CD14-positive monocyte (primary cell): ENCODE data around the gene OPTC. TPM values are rescaled to one million over a fixed set of nuclear protein-coding genes. Genes with fewer than 3 reads are reported as not detected.

Experiments
- DNase-seq, 3 donors: peaks; one replicate each; pipeline ENCODE4 v3.0.0-alpha.2; 2011 to 2022
- H2AFZ ChIP-seq: 2 replicates; pipeline ENCODE4 v1.6.0; 2012; ENCODE audit warnings: mild to moderate bottlenecking, low read depth, low read length, inconsistent platforms; ENCODE audit not compliant: insufficient read depth, poor library complexity, severe bottlenecking
- H3K27ac ChIP-seq, 2 donors: 1 replicate in 1 of 2; 2 replicates in 1 of 2; pipeline ENCODE4 v1.5.1; 2012 to 2013; ENCODE audit warnings: low read length in 2 of 2, control low read depth in 1 of 2, inconsistent platforms in 1 of 2, low read depth in 1 of 2, mild to moderate bottlenecking in 1 of 2
- H3K27me3 ChIP-seq, 2 donors: one replicate each; pipeline versions ENCODE4 v1.6.0 to v1.6.1; 2011 to 2013; ENCODE audit warnings: low read length in 2 of 2; ENCODE audit not compliant: control insufficient read depth in 2 of 2, insufficient read depth in 2 of 2
- H3K36me3 ChIP-seq, 2 donors: replicated peaks in 1 of 2; 1 replicate in 1 of 2; 2 replicates in 1 of 2; pipeline versions ENCODE4 v1.5.1 to v1.6.1; 2012 to 2013; ENCODE audit warnings: low read length in 2 of 2, control low read depth in 1 of 2, inconsistent platforms in 1 of 2, mild to moderate bottlenecking in 1 of 2; ENCODE audit not compliant: insufficient read depth in 2 of 2, control insufficient read depth in 1 of 2
- H3K4me1 ChIP-seq, 2 donors: 1 replicate in 1 of 2; 2 replicates in 1 of 2; pipeline versions ENCODE4 v1.5.1 to v1.6.1; 2012 to 2013; ENCODE audit warnings: low read length in 2 of 2, control low read depth in 1 of 2, inconsistent platforms in 1 of 2, mild to moderate bottlenecking in 1 of 2, moderate library complexity in 1 of 2; ENCODE audit not compliant: insufficient read depth in 2 of 2, control insufficient read depth in 1 of 2
- H3K4me2 ChIP-seq: replicated peaks from 2 replicates; pipeline ENCODE3; 2012; ENCODE audit warnings: low read length, moderate library complexity, mild to moderate bottlenecking; ENCODE audit not compliant: poor library complexity, severe bottlenecking; ENCODE audit errors: extremely low read depth
- H3K4me3 ChIP-seq, 3 experiments: fragments of 200-600 bp in 1 of 3; sonication (generic) in 1 of 3; replicated peaks in 1 of 3; 1 replicate in 2 of 3; 2 replicates in 1 of 3; pipeline ENCODE4 v1.5.1; 2011 to 2013; ENCODE audit warnings: low read length in 3 of 3, mild to moderate bottlenecking in 3 of 3, control low read depth in 2 of 3, low read depth in 2 of 3, inconsistent platforms in 1 of 3, moderate library complexity in 1 of 3
- H3K79me2 ChIP-seq: 2 replicates; pipeline ENCODE4 v1.6.0; 2012; ENCODE audit warnings: mild to moderate bottlenecking, control low read depth, inconsistent platforms, low read length, moderate library complexity; ENCODE audit not compliant: insufficient read depth
- H3K9ac ChIP-seq: 2 replicates; pipeline ENCODE4 v1.6.0; 2017; ENCODE audit warnings: low read length, mild to moderate bottlenecking; ENCODE audit not compliant: insufficient read depth, poor library complexity, severe bottlenecking
- H3K9me3 ChIP-seq, 2 donors: replicated peaks in 1 of 2; 1 replicate in 1 of 2; 2 replicates in 1 of 2; pipeline versions ENCODE4 v1.5.1 to v1.6.1; 2012 to 2013; ENCODE audit warnings: low read length in 2 of 2, control low read depth in 1 of 2; ENCODE audit not compliant: control insufficient read depth in 1 of 2, insufficient read depth in 1 of 2
- H4K20me1 ChIP-seq: 2 replicates; pipeline ENCODE4 v1.6.0; 2012; ENCODE audit warnings: mild to moderate bottlenecking, low read length, control low read depth, moderate library complexity; ENCODE audit not compliant: insufficient read depth
- H3K27ac Mint-ChIP-seq, 7 donors: one replicate each; pipeline ENCODE4 v1.8.0; 2020; ENCODE audit warnings: mild to moderate bottlenecking in 7 of 7, mixed read lengths in 7 of 7, moderate library complexity in 6 of 7, inconsistent platforms in 2 of 7
- H3K27me3 Mint-ChIP-seq, 3 donors: one replicate each; pipeline ENCODE4 v1.8.0; 2021 to 2022; ENCODE audit warnings: low read depth in 3 of 3, mild to moderate bottlenecking in 3 of 3, mixed read lengths in 3 of 3, moderate library complexity in 3 of 3, inconsistent platforms in 1 of 3
- H3K36me3 Mint-ChIP-seq, 2 donors: one replicate each; pipeline ENCODE4 v1.8.0; 2020; ENCODE audit warnings: mixed read lengths in 2 of 2, inconsistent platforms in 1 of 2, mild to moderate bottlenecking in 1 of 2
- H3K4me1 Mint-ChIP-seq: one replicate; pipeline ENCODE4 v1.8.0; 2020; ENCODE audit warnings: mild to moderate bottlenecking, mixed read lengths
- H3K4me3 Mint-ChIP-seq, 2 donors: one replicate each; pipeline ENCODE4 v1.8.0; 2020; ENCODE audit warnings: mild to moderate bottlenecking in 2 of 2, mixed read lengths in 2 of 2, moderate library complexity in 1 of 2
- H3K9me3 Mint-ChIP-seq, 7 donors: one replicate each; pipeline ENCODE4 v1.8.0; 2020 to 2022; ENCODE audit warnings: mixed read lengths in 7 of 7, mild to moderate bottlenecking in 6 of 7, moderate library complexity in 6 of 7, inconsistent platforms in 2 of 7
- CTCF ChIP-seq: fragments of 200-600 bp; IDR thresholded peaks from one replicate; pipeline ENCODE4 v1.8.0; 2022; ENCODE audit warnings: antibody characterized with exemption, mild to moderate bottlenecking
- WGBS: methylation state at CpG from one replicate; pipeline ENCODE4 v1.1.5; 2013; ENCODE audit warnings: missing lambda C conversion rate; ENCODE audit not compliant: insufficient coverage; 5-methylcytosine and 5-hydroxymethylcytosine counted together
- intact Hi-C, 2 donors: fragments of 100-400 bp; cut with micrococcal nuclease; formaldehyde crosslinking; loops; one replicate each; pipeline versions ENCODE4 v1.15.0 to v1.15.1; 2023
- polyA plus RNA-seq, 3 donors: library from polyadenylated mRNA; depleted of rRNA in 1 of 3; unstranded in 2 of 3; stranded (reverse) in 1 of 3; fragments of 300-500 nt in 2 of 3; fragments of >200 nt in 1 of 3; fragmentation: Illumina TruSeq in 2 of 3; gene quantifications; 1 replicate in 2 of 3; 2 replicates in 1 of 3; pipeline ENCODE4 v1.2.3, GENCODE V29; 2012 to 2021

OPTC gene
- polyA plus RNA-seq, 3 donors: not detected

GRCh38 chr1:203478986-203479385, 15.0 kb upstream of the OPTC start:
- H2AFZ ChIP-seq: no peak overlapping the region
- Mint-ChIP-seq H3K36me3 (no peaks in the 10 kb centered on the region), H3K27me3 (peaks cover 8 to 12% (median 8%) of the 10 kb centered on the region in 3 donors), H3K27ac (peak overlapping the region in 1 of 7 donors; percentile 23), H3K4me1 (peaks cover 26% of the 10 kb centered on the region), H3K4me3 (no peak overlapping the region), H3K9me3 (no peaks in the 10 kb centered on the region)
- TF ChIP-seq CTCF: no peak
- H3K4me2 ChIP-seq: no peak overlapping the region
- WGBS: 100% methylated on average over 5 of the region's 5 CpGs
- H4K20me1 ChIP-seq: no peaks in the 10 kb centered on the region
- no peaks in the 10 kb centered on the region for H3K9me3 ChIP-seq
- H3K9ac ChIP-seq: no peak overlapping the region
- H3K27me3 ChIP-seq: no peaks in the 10 kb centered on the region
- no peak overlapping the region for H3K4me3 ChIP-seq
- peaks cover 23 to 27% of the 10 kb centered on the region in 2 donors for H3K4me1 ChIP-seq
- intact Hi-C loops: no loop called here
- no peak overlapping the region for H3K27ac ChIP-seq
- H3K36me3 ChIP-seq: no peaks in the 10 kb centered on the region
- no peaks in the 10 kb centered on the region for H3K79me2 ChIP-seq
- no peak for DNase-seq

DNA sequence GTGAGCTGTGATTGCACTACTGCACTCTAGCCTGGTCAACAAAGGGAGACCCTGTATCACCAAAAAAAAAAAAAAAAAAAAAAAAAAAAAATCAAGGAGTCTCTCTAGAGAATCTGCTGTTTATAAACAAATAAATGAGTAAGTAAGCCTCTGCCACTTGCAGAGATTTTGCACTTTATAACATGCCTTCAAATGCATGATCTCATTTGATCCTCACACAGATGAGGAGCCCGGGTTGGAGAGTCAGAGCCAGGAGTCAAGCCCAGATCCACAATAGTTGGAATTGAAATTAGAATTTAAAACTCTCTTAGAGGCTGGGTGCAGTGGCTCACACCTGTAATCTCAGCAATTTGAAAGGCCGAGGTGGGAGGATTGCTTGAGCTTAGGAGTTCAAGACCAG, 14.3 kb upstream of the OPTC start:
- Histone ChIP-seq H3K27ac (no peak overlapping the region), H3K36me3 (no peaks in the 10 kb centered on the region), H4K20me1 (no peaks in the 10 kb centered on the region), H3K79me2 (no peaks in the 10 kb centered on the region), H2AFZ (no peak overlapping the region), H3K4me1 (peaks cover 23 to 27% of the 10 kb centered on the region in 2 donors), H3K9me3 (no peaks in the 10 kb centered on the region), H3K4me2 (no peak overlapping the region), H3K9ac (no peak overlapping the region), H3K4me3 (no peak overlapping the region), H3K27me3 (no peaks in the 10 kb centered on the region)
- H3K36me3 Mint-ChIP-seq: no peaks in the 10 kb centered on the region
- intact Hi-C loops: no loop called here
- H3K4me1 Mint-ChIP-seq: peaks cover 26% of the 10 kb centered on the region
- H3K27ac Mint-ChIP-seq: no peak overlapping the region
- H3K4me3 Mint-ChIP-seq: no peak overlapping the region
- peaks cover 8 to 12% (median 8%) of the 10 kb centered on the region in 3 donors for H3K27me3 Mint-ChIP-seq
- no peaks in the 10 kb centered on the region for H3K9me3 Mint-ChIP-seq
- TF ChIP-seq CTCF: no peak
- no CpG with 5 or more reads among the region's 2 CpGs for WGBS
- DNase-seq: no peak
